C1 segment of cervical spinal cord (tissue), 14 donors: ENCODE results near the gene TMEM52B.
"Not testable (repeated sequence)": the region's sequence is repeated elsewhere in the genome, so short reads cannot be mapped to it uniquely, and the experiment has no call there.

Experiments
- DNase-seq, 14 donors: peaks; one replicate each; lab custom pipeline; 2025; lab: John Stamatoyannopoulos, UW

The TMEM52B gene

GRCh38 chr12:10170216-10170615, 8.6 kb upstream of the TMEM52B start:
- no peak for DNase-seq

- DNase-seq, result no peak
Measured at GRCh38 chr12:10171973-10172728, 6.7 kb upstream of the TMEM52B start, which contains the start of gene OLR1. OLR1 (minus strand) TSS chr12:10172132; CDS start chr12:10172077, 55 bp downstream.

GRCh38 chr12:10174986-10175614, 3.7 kb upstream of the TMEM52B start:
- no peak for DNase-seq

- DNase-seq, result no peak
Measured at GRCh38 chr12:10175846-10176636, 2.8 kb upstream of the TMEM52B start.

GRCh38 chr12:10179776-10180181, 947 bp downstream of the TMEM52B start:
- no peak for DNase-seq

GRCh38 chr12:10182354-10183049, 3.7 kb downstream of the TMEM52B start:
- DNase-seq, result no peak

- no peak for DNase-seq
Measured at GRCh38 chr12:10184261-10184843, 5.5 kb downstream of the TMEM52B start.

GRCh38 chr12:10186299-10186698, 7.5 kb downstream of the TMEM52B start:
- DNase-seq, result peak in 10 of 14 donors; percentile 1 to 71 (median 38)

GRCh38 chr12:10186958-10187357, 8.1 kb downstream of the TMEM52B start:
- DNase-seq, result not testable (repeated sequence)

- DNase-seq, result peak in 9 of 14 donors; percentile 3 to 53 (median 31)
Measured at GRCh38 chr12:10189653-10190052, 10.8 kb downstream of the TMEM52B start.

- peak in 11 of 14 donors; percentile 11 to 49 (median 21) for DNase-seq
Measured at GRCh38 chr12:10190558-10191388, 11.9 kb downstream of the TMEM52B start.

- DNase-seq, result no peak
Measured at GRCh38 chr12:10191865-10192264, 13.0 kb downstream of the TMEM52B start.

GRCh38 chr12:10194160-10194670, 15.4 kb downstream of the TMEM52B start:
- no peak for DNase-seq

GRCh38 chr12:10196210-10196609, 17.4 kb downstream of the TMEM52B start:
- DNase-seq, result no peak

GRCh38 chr12:10197879-10198278, 19.0 kb downstream of the TMEM52B start:
- DNase-seq, result no peak

- DNase-seq, result not testable (repeated sequence)
Measured at GRCh38 chr12:10204495-10204894, 25.7 kb downstream of the TMEM52B start.

- no peak for DNase-seq
Measured at GRCh38 chr12:10205220-10205807, 26.5 kb downstream of the TMEM52B start.

GRCh38 chr12:10207136-10207535, 28.3 kb downstream of the TMEM52B start:
- no peak for DNase-seq

- DNase-seq, result no peak
Measured at GRCh38 chr12:10210225-10210624, 31.4 kb downstream of the TMEM52B start.
